Prostate gland (tissue), 2 donors: Measurements from ENCODE around the gene GNPTAB. TPM values are rescaled to one million over a fixed set of nuclear protein-coding genes. Genes with fewer than 3 reads are reported as not detected.
A peak's percentile ranks its signal among the peaks of the same experiment; 100 is the strongest.

Experiments used
- DNase-seq: peaks from one replicate; pipeline ENCODE4 v3.0.0-alpha.2; 2019; ENCODE audit warnings: low spot score
- H3K27ac ChIP-seq, 2 donors: fragments of 200-600 bp; sonication (generic); 2 replicates each; pipeline ENCODE4 v1.5.1; 2017 to 2019
- H3K27me3 ChIP-seq: fragments of 200-600 bp; sonication (generic); replicated peaks from 2 replicates; pipeline ENCODE4 v1.5.1; 2019; ENCODE audit not compliant: insufficient read depth
- H3K36me3 ChIP-seq, 2 donors: fragments of 200-600 bp; sonication (generic); 1 replicate in 1 of 2; 2 replicates in 1 of 2; pipeline versions ENCODE4 v1.5.1 to v1.8.1; 2017 to 2019
- H3K4me1 ChIP-seq: fragments of 200-600 bp; sonication (generic); replicated peaks from 2 replicates; pipeline ENCODE4 v1.5.1; 2019
- H3K4me3 ChIP-seq, 2 donors: fragments of 200-600 bp; sonication (generic); 2 replicates each; pipeline ENCODE4 v1.5.1; 2017 to 2019
- H3K9me3 ChIP-seq: fragments of 200-600 bp; sonication (generic); 2 replicates; pipeline ENCODE4 v1.5.1; 2017
- POLR2A ChIP-seq: fragments of 450-650 bp; IDR thresholded peaks from one replicate; pipeline ENCODE4 v1.6.1; 2016; ENCODE audit warnings: antibody characterized with exemption, mild to moderate bottlenecking
- POLR2AphosphoS5 ChIP-seq: sonication (generic); formaldehyde crosslinking; IDR thresholded peaks from one replicate; pipeline ENCODE4 v1.6.1; 2017; ENCODE audit warnings: antibody characterized with exemption
- WGBS: methylation state at CpG from one replicate; pipeline ENCODE4 v1.1.5; 2018; 5-methylcytosine and 5-hydroxymethylcytosine counted together
- intact Hi-C: fragments of 100-400 bp; cut with DNase I; formaldehyde crosslinking; loops from one replicate; pipeline ENCODE4 v1.14.2; 2022
- total RNA-seq, 2 donors: library from RNA; depleted of rRNA; stranded (reverse); fragments of >200 nt; gene quantifications; one replicate each; pipeline ENCODE4 v1.1.0, GENCODE V29; 2016
- TF ChIP-seq, protein P1 (sequence below), 4 experiments: fragments of 200-600 bp in 2 of 4; fragments of 450-650 bp in 2 of 4; sonication (generic) in 2 of 4; IDR thresholded peaks; 1 replicate in 3 of 4; 2 replicates in 1 of 4; pipeline ENCODE4 v1.5.1; 2016 to 2019; ENCODE audit warnings: antibody characterized with exemption in 4 of 4, mild to moderate bottlenecking in 2 of 4, moderate library complexity in 2 of 4

GNPTAB gene
- total RNA-seq, 2 donors from 2014 or later: 49.9 to 52.7 TPM

- intact Hi-C loops: loop anchor here (5.0 kb wide), 2 partner anchors 82 to 292 kb away; partner anchors contain the start of gene ARL1
- 73% methylated on average over 12 of the region's 12 CpGs for WGBS
- Histone ChIP-seq H3K27ac (peak overlapping the region; percentile 86 to 90), H3K27me3 (no peaks in the 10 kb centered on the region), H3K9me3 (no peaks in the 10 kb centered on the region), H3K4me3 (peak overlapping the region; percentile 83 to 91), H3K36me3 (no peaks in the 10 kb centered on the region), H3K4me1 (no peaks in the 10 kb centered on the region)
- TF ChIP-seq, protein P1, sequence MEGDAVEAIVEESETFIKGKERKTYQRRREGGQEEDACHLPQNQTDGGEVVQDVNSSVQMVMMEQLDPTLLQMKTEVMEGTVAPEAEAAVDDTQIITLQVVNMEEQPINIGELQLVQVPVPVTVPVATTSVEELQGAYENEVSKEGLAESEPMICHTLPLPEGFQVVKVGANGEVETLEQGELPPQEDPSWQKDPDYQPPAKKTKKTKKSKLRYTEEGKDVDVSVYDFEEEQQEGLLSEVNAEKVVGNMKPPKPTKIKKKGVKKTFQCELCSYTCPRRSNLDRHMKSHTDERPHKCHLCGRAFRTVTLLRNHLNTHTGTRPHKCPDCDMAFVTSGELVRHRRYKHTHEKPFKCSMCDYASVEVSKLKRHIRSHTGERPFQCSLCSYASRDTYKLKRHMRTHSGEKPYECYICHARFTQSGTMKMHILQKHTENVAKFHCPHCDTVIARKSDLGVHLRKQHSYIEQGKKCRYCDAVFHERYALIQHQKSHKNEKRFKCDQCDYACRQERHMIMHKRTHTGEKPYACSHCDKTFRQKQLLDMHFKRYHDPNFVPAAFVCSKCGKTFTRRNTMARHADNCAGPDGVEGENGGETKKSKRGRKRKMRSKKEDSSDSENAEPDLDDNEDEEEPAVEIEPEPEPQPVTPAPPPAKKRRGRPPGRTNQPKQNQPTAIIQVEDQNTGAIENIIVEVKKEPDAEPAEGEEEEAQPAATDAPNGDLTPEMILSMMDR (IDR thresholded peaks at IDR 0.05): peak in 1 of 4 experiments; percentile 15
- no peak for TF ChIP-seq POLR2A
- TF ChIP-seq POLR2AphosphoS5: no peak
- no peak for DNase-seq
Measured at GRCh38 chr12:101698800-101699347, 131.9 kb downstream of the GNPTAB start.

GRCh38 chr12:101697930-101698799 is 132.6 kb downstream of the GNPTAB start:
- H3K9me3 ChIP-seq: no peaks in the 10 kb centered on the region
- H3K27me3 ChIP-seq: no peaks in the 10 kb centered on the region
- H3K4me1 ChIP-seq: no peaks in the 10 kb centered on the region
- H3K4me3 ChIP-seq: peak overlapping the region; percentile 83 to 91
- WGBS: under 1% methylated on average over 17 of the region's 67 CpGs
- H3K36me3 ChIP-seq: no peaks in the 10 kb centered on the region
- H3K27ac ChIP-seq: peak overlapping the region; percentile 86 to 90
- TF ChIP-seq, protein P1 (IDR thresholded peaks at IDR 0.05): no peak
- TF ChIP-seq POLR2A: peak; percentile 16
- peak; percentile 32 for TF ChIP-seq POLR2AphosphoS5
- intact Hi-C loops: loop anchor here (5.0 kb wide), 2 partner anchors 81 to 291 kb away; partner anchors contain the start of gene ARL1
- DNase-seq: peak; percentile 55

DNA sequence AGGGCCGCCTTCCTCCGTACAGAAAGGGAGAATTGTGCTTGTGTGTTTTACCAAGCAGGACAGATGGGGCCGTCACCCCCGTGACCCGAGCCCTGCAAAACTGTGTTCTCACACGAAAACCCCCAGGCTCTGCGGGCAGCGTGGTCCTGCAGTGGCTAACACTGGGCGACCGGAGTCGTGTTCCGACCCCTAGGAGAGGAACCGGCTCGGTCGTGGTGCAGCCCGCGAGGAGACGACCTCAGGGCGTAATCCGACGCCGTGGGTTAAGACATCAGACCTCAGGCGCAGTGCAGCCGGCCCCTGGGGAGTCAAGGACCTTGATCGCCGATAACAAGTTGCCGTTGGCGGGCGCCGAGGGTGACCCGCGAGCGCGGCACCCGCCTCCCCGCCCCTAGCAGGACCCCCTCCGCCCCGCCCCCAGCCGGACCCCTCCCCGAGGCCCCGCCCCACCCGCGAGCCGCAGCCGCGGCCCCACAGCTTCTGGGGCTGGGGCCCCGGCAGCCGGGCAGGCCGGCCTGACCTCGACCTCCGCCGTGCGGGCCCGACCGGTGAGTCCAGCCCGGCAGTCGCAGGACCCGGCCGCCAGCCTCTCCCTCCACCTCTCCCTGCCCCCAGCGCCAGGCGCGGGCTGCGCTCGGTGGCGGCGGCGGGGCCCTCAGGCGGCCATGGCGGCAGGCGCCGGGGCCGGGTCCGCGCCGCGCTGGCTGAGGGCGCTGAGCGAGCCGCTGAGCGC is 133.4 kb downstream of the GNPTAB start, which contains the start of gene CHPT1:
TSS of gene CHPT1 (plus strand) at position 444 of the 733 bp plus-strand sequence. CDS start at position 666, 222 bp downstream.
- Histone ChIP-seq H3K27ac (peak within 1 kb of the TSS; percentile 86 to 90), H3K4me1 (no peaks in the 10 kb centered on the region), H3K9me3 (no peaks in the 10 kb centered on the region), H3K27me3 (no peaks in the 10 kb centered on the region), H3K36me3 (no peaks in the 10 kb centered on the region), H3K4me3 (peak within 1 kb of the TSS; percentile 83 to 91)
- under 1% methylated on average over 25 of the region's 80 CpGs for WGBS
- intact Hi-C loops: loop anchor here (5.0 kb wide), 2 partner anchors 80 to 290 kb away; partner anchors contain the start of gene ARL1
- TF ChIP-seq POLR2A (peak; percentile 42), POLR2AphosphoS5 (no peak)
- peak; percentile 57 for DNase-seq

- DNase-seq: peak; percentile 45
- TF ChIP-seq, protein P1 (IDR thresholded peaks at IDR 0.05): no peak
- no peak for TF ChIP-seq POLR2A
- peak; percentile 6 for TF ChIP-seq POLR2AphosphoS5
- Histone ChIP-seq H3K36me3 (no peaks in the 10 kb centered on the region), H3K27me3 (no peaks in the 10 kb centered on the region), H3K4me3 (peak overlapping the region; percentile 83 to 91), H3K9me3 (no peaks in the 10 kb centered on the region), H3K27ac (peak overlapping the region; percentile 86 to 90), H3K4me1 (no peaks in the 10 kb centered on the region)
- intact Hi-C loops: loop anchor here (5.0 kb wide), 2 partner anchors 79 to 289 kb away; partner anchors contain the start of gene ARL1
- WGBS: 25% methylated on average over 18 of the region's 18 CpGs
Measured at GRCh38 chr12:101696251-101697196, 134.2 kb downstream of the GNPTAB start.
